ENCODE data around the gene KIFC3.
"Not testable (repeated sequence)": the region's sequence is repeated elsewhere in the genome, so short reads cannot be mapped to it uniquely, and the experiment has no call there.

Gene KIFC3

DNA sequence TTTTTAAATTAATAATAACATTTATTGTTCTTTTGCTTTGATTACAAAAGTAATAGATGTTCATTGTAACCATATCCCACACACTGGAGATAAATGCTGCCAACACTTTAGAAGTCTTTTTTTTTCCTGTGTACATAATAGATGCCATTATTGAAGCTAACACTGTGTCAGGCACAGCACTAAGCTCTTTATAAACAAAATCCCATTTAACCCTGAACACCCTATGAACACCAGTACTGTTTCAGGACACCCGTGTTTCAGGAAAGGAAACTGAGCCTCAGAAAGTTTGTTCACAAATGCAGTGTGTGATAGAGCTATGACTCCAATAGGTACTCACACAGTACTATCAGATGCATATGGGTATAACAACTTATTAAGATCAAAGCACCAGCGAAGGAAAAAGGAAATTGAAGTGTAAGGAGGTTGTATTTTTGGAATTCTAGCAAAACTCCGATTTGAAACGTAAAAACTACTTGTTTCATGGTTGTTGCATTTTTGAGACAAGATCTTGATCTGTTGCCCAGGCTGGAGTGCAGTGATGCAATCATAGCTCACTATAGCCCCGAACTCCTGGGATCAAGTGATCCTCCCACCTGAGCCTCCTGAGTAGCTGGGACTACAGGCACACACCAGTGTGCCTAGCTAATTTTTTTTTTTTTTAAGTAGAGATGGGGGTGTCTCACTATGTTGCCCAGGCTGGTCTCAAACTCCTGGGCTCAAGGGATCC lies 2.0 kb upstream of the KIFC3 start:
- DNase-seq: no peak

DNA sequence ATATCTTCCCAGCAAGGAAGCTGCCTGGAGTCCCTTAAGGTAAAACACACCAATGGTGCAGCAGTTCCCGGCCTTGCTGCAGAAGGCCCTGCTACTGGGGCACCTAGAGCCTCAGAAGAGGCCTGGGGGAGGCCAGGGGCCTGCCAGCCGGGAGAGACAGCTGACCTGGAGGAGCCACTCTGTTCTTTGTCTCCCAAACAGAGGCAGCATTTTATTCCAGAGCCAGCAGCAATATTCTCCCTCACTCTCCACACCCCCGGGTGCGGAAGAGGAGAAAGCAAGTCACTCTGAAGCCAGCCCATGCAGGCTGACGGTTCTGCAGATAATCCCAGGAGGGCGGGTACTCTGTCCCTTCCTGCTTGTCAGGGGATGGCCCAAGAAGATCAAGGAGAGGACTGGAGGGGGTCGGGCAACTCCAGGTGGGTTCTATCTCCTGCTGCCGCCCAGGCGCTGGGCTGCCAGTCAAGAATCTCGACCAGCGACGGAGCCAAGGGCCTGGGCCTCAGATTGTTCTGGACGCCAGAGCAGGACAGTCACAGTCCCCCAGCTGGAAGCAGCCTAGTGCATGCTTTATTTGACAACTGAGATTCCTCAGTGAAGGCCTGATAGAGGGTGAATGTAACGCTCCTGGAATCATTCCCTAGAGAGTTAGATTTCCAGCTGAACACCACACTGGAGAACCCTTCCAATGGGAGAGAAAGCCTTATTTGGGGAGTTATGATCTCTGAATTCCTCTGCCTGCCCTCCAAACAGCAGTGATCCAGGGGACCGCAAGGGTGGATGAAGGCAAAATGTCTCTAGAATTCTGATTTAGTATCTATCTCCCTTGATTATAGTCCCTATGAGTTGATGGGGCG lies 1.1 kb upstream of the KIFC3 start:
- no peak for DNase-seq

DNA sequence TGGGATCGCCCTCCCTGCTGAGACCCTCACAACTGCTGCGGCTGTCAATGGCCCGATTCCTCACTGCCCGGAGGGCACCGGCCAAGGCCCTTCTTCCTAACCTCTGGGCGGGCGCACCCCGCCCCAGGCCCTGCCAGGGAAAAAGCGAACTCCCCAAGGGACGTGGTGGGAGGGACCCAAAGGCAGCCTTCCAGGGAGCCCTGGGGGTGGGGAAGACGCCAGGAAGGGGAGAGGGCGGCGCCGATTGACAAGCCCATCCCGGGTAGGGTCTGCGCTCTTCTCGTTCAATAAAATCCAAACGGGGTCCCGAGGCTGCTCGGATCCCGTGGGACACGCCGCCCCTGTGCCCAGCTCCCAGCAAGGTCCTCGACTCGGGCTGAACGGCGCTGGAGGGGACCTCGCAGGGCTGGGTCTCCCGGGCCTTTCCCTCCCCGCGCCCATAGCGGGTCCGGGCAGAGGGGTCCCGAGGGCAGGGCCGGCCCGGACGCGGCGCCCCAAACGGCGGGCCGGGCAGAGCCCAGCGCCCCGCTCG lies 416 bp downstream of the KIFC3 start:
- no peak for DNase-seq

DNA sequence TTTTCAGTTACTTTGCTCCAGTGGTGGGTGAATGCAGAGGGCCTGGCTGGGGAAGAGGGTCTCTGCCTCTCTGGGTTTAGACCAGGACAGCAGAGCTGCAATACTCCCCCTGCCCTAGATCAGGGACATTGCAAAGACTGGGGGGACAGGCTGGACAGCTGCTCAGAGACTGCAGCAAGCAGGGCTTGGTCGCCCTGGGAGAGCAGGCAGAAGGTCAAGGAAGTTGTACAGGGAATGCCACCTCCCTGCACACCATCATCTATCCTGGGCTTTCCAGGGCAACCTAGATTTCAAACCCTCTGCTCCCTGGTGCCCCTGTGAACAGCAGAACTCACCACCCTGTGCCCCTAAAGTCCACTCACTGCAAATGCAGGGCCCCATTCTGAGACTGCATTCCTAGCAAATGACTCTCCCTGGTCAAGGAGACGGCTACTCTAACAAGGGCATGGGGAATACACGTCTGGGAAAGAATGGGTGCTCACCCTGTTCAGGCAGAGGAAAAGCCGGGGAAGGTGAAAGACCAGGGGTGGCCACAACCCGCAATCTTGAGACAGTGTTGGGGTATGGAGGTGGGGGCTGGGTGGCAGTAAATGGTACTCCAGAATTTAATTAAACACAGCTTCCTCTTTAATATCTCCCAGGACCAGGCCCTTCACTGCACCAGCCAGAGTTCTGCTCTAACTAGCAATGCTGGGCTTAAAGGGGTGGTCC lies 1.0 kb downstream of the KIFC3 start:
- no peak for DNase-seq

DNA sequence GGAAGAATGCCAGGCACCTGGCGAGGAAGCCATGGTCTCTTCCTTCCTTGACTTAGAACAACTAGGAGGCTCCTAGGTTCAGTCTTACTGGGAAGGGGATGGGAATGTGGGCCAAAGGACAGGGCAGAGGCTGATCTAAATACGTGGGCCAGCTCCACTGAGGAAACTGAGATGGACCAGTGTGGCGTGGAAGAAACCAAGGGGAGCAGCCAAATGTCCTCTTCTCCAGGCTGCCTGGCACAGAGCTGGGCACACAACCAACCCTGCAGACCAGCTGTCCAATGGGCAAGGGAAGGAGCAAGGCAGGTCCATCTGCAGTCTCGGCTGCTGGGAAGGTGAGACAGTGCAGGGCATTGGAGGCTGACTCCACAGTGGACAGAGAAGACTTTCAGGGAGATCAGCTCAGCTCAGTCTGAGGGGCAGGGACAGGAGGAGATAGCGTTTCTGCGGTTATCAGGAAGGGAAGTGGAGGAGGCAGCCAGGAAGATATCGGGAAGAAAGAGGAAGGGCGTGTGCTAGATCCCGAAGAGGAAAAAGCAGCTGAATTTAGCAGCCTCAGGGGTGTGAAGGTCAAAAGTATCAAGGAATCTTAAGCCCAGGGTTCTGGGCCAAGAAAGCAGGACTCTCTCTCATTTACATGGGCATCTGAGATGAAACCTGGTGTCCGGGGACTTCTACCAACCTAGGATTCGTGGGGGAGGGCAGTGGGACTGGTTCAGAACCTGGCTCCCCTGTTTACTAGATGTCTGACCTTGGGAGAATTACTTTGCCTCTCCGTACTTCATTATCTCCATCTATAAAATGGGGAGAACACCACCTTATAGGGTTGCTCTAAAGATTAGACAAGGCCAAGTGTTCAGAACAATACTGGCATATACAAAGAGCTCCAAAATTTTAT lies 1.8 kb downstream of the KIFC3 start:
- DNase-seq: no peak

DNA sequence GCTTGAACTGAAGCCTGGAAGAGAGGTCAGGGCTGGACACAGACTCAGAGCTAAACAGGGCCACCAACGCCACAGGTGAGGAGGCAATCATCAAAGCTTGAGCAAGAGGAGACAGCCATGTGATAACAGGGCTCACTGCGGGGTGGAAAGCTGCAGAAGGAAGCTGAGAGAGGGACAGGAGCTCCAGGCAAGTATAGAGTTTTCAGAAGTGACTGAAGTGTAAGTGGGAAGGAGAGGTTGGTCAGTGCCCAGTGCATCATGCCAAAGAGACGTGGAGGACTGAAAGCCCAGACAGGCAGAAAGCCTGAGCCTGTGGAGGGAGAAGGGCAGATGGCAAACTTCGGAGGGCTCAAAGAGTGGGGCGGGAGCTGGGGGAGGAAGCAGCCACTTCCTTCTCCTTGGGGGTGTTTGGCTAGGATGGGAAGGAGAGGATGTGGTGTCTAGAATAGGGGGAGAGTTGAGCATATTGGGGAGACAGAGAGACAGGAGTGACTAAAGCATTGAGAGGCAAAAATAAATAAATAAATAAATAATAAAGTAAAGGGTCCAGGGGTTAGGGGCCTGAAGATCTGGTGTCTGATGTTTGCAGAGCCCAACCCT lies 2.6 kb downstream of the KIFC3 start:
- no peak for DNase-seq

DNA sequence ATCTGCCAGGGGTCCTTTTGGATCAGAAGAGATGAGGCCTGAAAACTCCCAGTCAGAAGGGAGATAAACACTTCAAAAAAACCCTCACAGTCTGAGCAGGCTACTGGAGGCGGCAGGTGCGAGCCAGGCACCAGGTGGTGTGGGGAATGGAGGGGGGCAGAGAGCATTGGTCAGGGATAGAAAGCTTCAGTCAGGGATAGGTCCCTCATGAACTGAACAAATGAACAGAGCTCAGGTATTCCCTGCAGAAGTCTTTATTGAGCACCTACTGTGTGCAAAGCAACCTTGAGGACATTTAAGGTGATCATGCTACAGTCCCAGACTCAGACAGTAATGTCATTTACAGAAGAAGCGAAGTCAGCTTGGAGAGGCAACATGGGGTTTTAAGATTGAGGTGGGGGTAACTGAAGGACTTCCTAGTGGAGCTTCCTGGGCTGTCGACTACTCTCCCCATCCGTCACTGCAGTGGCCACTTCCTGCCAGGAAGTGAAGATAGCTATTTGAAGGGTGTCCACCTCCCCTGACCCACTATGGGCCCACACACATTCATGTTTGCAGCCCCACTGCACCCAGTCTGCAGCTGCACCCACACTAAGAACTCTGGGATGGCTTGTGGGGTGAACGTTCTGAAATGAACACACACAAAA lies 3.2 kb downstream of the KIFC3 start:
- DNase-seq: no peak

DNA sequence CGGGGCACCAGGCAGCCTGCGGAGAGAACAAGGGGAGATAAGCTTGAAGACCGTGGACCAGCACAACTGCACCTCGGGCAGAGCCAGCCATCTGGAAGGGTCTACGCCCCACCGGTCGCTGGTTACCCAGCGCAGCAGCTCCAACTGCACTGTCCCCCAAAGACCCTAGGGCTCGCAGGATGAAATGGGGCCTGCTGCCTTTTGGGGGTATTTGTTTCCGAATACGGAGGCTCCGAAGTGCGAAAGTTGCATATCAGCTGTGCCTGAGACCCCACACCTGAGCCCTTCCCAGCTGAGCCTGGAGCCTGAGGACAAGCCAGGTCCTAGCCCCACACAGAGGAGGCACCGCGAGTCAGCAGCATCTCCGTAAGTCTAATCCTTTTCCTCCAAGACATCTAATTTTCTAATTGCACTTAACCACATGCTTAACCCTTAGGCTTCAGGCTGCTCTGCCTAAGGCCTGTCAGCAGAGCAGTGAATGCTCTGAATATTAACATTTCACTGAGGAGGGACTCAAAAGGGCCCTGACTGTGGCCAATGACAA lies 4.0 kb downstream of the KIFC3 start:
- no peak for DNase-seq

DNA sequence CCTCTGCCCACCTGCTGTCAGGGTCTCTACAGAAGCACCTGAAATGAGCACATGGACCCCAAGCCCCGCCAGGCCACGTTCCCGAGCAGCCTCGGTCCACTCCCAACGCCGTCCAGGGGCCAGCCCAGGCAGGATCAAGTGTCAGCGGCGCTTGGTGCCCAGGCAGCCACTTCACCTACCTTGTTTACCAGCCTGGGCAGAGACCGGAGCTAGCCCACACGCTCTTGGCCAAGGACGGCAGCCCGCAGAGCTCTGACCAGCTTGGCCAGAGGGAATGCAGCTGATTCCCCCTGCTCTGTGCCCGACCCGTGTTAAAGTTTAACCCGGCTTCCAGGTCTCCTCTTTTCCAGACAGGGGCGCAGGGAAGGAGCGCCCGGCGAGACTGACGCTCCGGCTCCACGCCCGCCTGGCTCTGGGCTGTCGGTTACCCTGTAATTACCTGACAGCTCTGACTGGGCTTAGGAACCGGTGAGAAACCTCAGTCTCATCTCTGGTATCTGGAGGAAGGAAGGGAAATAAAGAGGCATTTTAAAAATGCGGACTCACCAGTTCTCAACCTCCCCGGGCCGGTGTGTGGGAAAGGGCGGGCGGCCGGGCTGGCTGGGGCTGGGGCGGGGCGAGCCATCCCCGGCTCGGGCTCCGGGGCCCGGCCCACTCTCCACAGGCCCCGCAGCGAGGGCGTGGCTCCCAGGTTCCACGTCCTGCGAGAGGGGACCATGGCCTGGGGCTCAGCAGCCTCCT lies 4.6 kb downstream of the KIFC3 start:
- DNase-seq: no peak

DNA sequence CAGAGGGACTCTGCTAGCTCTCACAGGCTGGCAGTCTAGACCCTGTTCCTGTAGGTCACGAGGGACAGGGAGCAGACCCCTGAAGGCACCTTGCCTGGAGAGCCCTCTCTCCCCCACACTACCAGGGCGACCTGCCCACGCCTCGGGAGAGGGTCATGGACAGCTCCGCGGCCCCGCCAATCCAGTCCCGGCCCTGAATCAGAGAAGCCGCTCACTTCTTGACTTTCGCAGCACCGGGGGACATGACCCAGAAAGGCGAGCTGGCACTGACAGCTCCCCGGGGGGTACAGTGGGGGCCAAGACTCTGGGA lies 5.1 kb downstream of the KIFC3 start:
- DNase-seq: no peak

DNA sequence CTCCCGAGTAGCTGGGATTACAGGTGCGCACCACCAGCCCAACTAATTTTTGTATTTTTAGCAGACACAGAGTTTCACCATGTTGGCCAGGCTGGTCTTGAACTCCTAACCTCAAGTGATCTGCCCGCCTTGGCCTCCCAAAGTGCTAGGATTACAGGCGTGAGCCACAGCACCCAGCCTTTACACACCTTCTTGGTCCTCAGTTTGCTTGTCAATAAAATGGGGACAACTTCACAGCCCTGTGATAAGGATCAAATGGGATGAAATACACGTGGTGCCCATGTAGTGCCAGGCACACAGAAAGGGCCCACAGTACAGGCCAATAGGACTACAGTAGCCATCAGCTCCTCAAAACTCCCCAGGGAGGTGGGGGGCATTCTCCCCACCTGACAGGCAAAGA lies 6.3 kb downstream of the KIFC3 start:
- not testable (repeated sequence) for DNase-seq

DNA sequence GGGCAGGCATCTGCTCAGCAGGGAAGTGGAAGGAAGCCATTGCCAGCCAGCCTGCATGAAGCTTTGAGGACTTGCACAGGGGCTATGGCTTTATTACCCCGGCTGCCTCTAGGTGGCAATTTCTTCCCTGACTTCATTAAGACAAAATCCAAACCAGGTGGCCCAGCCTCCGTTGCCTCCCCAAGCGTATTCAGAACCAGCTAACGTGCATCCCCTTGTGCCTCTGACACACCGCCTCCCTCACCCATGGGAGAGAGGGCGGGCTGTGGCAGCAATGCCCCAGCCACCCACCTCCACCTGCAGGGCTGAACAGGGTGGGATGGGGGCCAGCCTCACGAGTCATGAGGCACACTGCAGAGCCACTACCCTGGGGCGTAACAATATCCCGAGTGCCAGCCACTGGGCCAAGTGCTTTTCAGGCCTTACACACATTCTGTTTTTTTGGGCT lies 6.8 kb downstream of the KIFC3 start:
- peak; percentile 51 for DNase-seq

DNA sequence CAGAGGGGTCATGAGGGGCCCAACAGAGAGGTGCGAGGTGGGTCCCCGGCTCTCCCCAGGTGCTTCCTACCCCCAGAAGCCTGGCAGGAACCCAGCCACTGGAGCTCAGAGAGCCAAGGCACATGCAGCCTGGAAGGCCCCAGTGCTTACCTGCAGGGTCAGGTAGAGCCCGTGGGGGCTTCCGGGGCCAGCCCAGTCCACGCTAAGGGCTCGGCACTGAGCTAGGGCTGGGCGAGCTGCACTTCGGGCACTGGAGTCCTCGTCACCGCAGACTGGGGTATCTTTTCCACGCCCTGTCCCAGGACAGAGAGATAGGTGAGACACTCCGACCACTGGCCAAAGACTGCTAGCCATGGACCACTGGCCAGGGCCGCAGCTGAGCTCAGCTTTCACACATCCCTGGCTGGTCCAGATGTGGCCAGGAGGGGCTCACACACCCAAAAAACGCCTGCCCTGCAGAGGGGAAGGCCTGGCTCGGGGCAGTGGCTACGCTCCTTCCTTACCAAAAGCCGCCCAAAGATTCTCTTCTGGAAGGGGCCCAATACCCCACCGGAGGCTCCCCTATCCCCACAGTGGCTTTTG lies 7.4 kb downstream of the KIFC3 start:
- no peak for DNase-seq

DNA sequence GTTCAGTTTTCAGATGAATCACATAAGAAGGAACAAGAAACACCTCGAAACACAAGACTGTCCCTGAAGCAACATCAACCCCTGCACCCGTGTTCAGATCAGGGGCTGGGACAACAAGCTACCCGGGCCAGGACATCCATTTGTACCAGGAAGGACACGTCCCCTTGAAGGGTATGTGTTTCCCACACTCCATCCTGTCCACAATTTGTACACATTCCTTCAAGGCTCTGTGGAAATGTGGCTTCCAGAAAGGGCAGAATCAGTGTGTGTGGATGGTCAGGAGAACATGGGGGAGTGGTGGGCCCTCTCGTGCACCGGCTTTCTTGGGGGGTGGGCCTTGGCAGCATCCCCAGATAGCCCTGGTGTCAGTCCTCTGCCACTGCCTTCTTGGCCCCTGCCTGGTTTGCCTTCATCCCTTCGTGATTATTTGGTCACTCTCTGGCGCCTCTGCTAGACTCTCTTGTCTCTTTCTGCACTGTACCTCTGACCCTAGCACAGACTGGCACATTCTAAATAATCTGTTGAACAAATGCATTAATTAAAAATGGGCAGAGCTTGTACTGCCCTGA lies 10.3 kb downstream of the KIFC3 start:
- no peak for DNase-seq

DNA sequence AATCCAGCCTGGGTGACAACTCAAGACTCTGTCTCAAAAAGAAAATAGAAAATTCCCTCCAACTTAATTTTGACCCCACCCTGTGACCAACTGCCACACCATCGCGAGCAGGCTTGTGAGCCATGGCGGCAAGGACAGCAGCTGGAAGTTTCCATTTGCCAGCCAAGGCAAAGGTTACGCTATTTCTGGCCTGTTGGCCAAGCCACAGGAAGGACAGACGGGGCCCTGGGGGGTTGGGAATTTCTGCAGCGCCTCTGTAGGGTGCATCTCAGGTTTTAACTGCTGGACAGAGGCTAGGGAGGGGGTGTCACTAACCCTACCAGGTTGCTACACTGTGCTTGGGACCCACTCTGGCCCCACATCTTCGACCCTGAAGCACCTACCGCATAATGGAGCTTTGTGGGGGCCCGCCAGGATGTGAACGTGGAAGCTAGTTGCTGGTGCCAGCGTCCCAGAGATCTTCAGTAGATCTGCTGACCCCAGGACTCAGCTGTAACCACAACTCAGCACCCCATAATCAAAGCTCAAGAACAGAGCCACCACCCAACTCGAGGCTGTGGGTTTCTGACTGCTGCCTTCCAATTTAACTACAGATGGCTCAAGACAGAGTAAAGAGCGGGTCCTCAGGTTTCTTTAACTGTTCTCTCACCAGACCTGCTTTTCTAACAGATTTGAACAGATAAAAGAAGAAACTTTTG lies 10.9 kb downstream of the KIFC3 start:
- DNase-seq: no peak

DNA sequence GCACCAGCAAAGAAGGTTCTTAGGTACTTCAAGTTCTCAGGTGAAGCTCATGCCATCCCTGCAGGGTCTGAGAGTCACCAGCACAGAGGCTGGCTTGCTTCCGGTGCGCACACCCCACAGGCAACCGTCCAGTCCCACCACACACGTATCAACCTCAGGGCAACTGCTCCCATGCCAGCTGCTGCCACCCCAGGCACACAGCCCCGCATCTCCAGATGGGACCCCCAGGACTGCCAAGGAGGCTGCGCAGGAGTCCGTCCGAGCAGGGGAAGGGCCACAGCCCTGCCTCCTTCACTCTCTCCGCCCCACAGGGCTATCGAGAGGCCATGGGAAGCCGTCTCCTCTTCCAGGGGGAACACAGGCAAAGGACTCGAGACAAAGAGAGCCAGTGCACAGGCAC lies 13.3 kb downstream of the KIFC3 start:
- DNase-seq: no peak

DNA sequence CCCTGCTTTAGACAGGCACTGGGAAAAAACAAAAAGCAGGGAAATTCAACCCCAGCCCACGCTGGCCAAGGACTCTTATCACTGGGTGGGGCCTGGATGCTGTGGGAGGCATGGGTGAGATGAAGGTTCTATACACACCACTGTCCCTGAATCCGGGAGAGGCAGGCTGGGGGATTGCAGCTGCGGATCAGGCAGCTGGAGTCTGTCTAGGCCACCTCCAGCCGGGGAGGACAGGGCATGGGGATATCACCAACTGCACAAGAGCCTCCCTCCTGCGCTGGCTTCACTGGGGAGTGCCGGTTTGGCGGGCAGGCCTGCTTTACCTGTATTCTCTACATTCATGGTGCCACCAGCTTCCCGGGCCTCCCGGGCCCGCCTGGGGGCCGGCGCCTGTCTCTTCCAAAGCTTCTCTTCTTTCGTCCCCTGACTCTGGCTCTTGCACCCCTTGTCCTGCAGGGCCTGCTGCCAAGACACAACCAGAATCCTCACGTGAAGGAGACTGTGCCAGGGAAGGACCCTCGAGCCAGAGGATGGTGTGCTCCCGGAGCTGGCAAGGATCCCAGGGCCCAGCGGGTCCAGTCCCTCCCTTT lies 13.9 kb downstream of the KIFC3 start:
- DNase-seq: no peak

DNA sequence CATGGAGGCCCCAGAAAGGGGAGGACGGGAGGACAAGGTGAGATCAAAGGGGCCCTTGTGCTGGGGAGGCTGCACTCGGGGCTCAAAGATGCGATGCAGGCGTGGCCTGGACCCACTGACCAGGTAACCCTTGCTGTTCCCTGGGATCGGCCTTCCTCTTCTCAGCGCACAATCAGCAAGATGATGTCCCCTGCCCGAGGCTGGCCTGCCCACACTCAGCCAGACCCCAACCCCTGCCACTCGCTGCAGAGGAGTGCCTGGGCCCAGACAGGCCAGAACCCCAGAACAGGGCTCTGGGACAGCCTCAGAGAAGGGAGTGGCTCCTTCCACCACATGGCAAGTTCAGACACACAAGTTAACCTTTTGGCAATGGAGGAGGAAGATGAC lies 14.8 kb downstream of the KIFC3 start:
- no peak for DNase-seq

Measured in activated CD4-positive, alpha-beta T cell treated with anti-CD3 and anti-CD28 coated beads, Interleukin-10, Interleukin-2, amounts not matched to agents 100 ng/mL and 50 ng/mL, durations not matched to agents 16 hours and 8 hours (primary cell).